GM21390 (cell line): ENCODE results near the gene FOXP1.
A peak's percentile ranks its signal among the peaks of the same experiment; 100 is the strongest.

Experiments used
- ATAC-seq: cut with Tn5 transposase; IDR thresholded peaks from one replicate; pipeline ENCODE4 v1.9.1; 2021; ENCODE audit not compliant: unreplicated experiment

FOXP1 gene

GRCh38 chr3:71072287-71072686 is 511.2 kb downstream of the FOXP1 start:
- no peak for ATAC-seq

DNA sequence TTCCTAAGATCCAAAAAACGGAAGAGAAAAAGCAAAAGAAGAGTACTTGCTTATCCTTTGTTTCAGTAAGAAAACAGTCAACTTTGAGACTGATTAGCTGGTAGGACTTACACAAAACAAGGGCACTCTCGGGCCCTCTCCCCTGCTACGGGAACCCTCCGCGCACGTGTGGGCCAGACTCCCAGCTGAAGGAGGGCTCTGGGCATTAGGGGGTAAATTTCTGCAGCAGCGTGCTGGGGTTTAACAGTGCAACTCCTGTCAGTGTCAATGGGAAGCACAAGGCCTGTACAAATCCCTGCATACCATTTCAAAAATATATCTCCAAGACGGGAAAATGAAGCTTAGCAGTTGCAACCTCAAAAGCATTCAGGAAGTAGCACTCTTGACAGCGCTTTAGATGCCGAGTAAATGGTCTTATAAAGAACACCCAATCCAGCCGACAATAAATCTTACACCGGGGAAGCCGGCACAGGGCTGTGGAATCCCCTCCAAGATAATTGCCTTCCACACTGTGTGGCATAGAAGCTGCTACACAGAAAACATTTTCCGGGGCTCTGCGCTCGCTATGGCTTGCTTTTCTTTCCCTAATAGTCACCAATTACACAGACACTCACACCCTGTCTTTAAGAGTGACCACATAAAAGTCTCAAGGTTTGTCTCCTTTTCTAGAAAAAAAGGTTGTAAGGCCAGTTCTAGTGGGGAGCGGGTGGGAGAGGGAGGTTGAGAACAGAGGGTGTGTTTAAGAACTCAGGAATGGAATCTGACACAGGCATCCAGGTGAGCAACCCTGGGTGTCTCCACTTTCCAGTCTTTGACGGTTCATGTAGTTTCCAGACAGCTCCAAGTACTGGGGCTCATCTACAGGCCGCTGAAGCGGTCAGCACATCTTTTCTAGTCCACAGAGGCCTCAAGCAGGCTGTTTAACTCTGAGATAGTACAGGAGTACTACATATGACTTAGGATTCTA is 512.7 kb downstream of the FOXP1 start:
- no peak for ATAC-seq

DNA sequence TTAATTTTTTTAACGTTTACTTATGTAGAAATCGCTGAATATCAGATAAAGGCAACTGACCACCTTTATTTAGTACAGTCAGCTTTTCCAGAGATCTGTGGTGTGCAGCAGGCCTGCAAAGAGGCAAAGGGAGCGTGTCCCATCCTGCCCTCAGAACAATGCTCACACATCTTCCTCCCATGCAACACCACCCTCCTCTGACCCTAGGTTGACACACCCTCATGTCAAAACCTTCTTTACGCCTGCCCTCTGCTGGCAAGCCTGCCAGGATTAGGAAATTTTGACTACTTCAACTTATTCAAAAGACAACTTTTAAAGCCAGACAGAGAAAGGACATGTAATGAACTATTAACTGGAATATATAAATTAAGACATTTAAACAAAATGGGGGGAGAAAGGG is 513.7 kb downstream of the FOXP1 start:
- ATAC-seq, result no peak

GRCh38 chr3:71067977-71068654 is 515.4 kb downstream of the FOXP1 start:
- ATAC-seq, result no peak

- no peak for ATAC-seq
These were observed 516.7 kb downstream of the FOXP1 start for GRCh38 chr3:71066849-71067261.

DNA sequence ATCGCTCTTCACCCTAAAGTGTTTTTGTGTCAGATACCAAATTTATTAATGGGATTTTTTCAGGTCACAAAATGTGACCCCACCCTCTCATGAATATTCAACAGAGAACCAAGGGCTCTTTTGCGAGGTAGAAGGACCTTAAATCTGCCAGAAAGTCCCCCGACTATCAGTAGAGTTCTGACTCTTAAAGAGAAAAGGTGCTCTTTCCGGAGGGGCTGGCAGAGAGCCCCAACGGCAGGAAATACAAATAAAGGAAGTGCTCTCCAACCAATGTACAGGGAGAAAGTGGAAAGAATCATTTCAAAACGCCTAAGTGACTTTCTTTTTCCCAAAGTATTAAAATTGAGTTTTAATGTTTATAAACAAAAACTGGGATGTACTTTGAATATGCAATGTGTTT is 517.2 kb downstream of the FOXP1 start:
- no peak for ATAC-seq

DNA sequence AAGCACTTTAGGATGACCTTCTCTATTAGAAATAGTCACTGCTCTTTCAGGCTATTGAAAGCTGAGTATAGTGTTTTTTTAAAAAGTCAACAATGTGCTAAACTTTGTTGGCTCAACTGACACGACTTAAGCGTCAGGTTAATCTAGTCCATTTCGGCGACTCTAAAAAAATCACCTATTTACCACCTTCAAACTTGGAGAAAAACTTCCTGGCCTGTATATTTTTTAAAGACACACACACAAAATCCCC is 517.8 kb downstream of the FOXP1 start:
- no peak for ATAC-seq

- no peak for ATAC-seq
These were observed 518.4 kb downstream of the FOXP1 start for GRCh38 chr3:71064956-71065763.

- ATAC-seq, result peak; percentile 58
These were observed 519.1 kb downstream of the FOXP1 start for GRCh38 chr3:71064291-71064955.

GRCh38 chr3:71063773-71064290 is 519.7 kb downstream of the FOXP1 start:
- ATAC-seq, result no peak

- peak; percentile 36 for ATAC-seq
These were observed 520.4 kb downstream of the FOXP1 start for GRCh38 chr3:71062952-71063772.

- ATAC-seq, result no peak
These were observed 521.2 kb downstream of the FOXP1 start for GRCh38 chr3:71062037-71062932.

GRCh38 chr3:71061581-71061980 is 521.9 kb downstream of the FOXP1 start:
- no peak for ATAC-seq

DNA sequence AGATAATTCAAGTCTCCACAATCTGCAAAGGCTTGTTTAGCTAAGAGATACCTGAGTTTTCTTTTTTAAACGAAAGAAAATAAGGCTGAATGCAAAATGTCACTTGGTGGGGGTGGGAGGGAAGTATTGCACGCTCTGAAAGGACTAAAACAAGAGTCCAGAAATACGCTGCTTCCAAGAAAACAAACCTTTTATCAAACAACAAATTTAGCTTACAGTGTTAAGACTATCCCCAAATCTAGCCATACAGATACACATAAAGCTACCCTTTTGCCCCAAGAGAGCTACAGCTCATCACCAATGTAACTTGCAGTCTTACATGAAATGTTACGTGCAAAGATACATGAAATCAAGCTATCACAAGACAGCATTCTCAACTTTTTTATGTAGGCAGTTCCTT is 522.5 kb downstream of the FOXP1 start:
- ATAC-seq, result no peak

GRCh38 chr3:71060536-71060935 is 523.0 kb downstream of the FOXP1 start:
- ATAC-seq, result no peak

DNA sequence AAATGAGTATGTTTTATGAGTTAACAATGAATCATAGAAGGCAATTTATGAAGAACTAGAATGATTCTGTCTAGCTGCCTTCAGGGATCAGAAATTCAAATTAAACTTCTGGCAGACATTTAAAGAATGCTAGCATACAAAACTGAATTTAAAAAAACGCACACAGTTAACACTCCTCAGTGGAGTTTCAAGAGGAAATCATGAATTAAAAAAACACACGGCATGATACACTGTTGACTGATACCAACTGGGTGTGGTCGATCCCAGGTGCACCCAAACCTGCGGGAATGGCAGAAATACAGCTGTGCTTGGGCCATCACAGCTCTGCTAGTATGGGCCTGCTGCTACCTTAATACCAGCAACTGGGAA is 526.0 kb downstream of the FOXP1 start:
- ATAC-seq, result no peak

DNA sequence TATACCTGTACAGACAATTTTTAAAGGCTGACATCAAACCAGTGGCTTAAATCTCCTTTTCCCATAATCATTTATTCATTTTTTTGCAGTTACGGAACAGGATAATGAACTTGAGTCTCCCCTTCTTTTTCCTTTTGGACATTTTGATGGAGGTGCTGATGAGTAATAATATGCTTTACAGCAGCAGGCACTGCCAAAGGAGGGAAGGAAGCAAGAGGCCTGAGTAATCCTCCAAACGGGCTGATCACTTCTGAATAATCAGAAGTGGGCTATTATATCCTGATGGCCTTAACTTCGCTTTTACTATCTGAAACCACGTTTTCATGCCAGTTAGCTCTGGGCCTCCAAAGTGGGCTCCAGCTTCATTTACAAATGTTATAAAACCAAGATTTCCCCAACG is 527.2 kb downstream of the FOXP1 start:
- no peak for ATAC-seq

- no peak for ATAC-seq
These were observed 528.1 kb downstream of the FOXP1 start for GRCh38 chr3:71055257-71056001.
